Measurements from ENCODE around the gene PDCD1.

GRCh38 chr2:241859017-241859435 lies 332 bp upstream of the PDCD1 start:
- no peak for TF ChIP-seq RCOR1 (conservative IDR thresholded peaks at IDR 0.05; ENCODE audit: low read depth, low read length)
- TF ChIP-seq CTCF (IDR thresholded peaks at IDR 0.05 in 2 of 3, conservative IDR thresholded peaks at IDR 0.05 in 1 of 3; ENCODE audit: control insufficient read depth in 2 of 3, extremely low read depth in 1 of 3, insufficient read depth in 1 of 3, low read depth in 3 of 3, low read length in 3 of 3) = no peak
- TF ChIP-seq EZH2 (IDR thresholded peaks at IDR 0.05; ENCODE audit: borderline replicate concordance, control insufficient read depth, low read depth, low read length) = no peak
- TF ChIP-seq ZNF217 (IDR thresholded peaks at IDR 0.05) = no peak
- no peak for TF ChIP-seq NR2C2 (IDR thresholded peaks at IDR 0.05; ENCODE audit: borderline replicate concordance, control insufficient read depth, insufficient read length, low read depth)
- TF ChIP-seq SPI1 (IDR thresholded peaks at IDR 0.05; ENCODE audit: borderline replicate concordance, insufficient read depth, low read depth, low read length) = no peak
- no peak for TF ChIP-seq BHLHE40 (IDR thresholded peaks at IDR 0.05; ENCODE audit: borderline replicate concordance in 1 of 2, low read depth in 2 of 2, low read length in 1 of 2)
- TF ChIP-seq ESRRA (IDR thresholded peaks at IDR 0.05; ENCODE audit: low read length) = no peak
- no peak for TF ChIP-seq BACH1 (IDR thresholded peaks at IDR 0.05; ENCODE audit: borderline replicate concordance)
- TF ChIP-seq USF2 (IDR thresholded peaks at IDR 0.05; ENCODE audit: borderline replicate concordance, low read depth, low read length) = no peak
- no peak for TF ChIP-seq CBX3 (IDR thresholded peaks at IDR 0.05; ENCODE audit: borderline replicate concordance, low read depth)
